ENCODE data around the gene ACMSD. TPM values are rescaled to one million over a fixed set of nuclear protein-coding genes. Genes with fewer than 3 reads are reported as not detected.

ACMSD gene
- not detected in 2 replicates for total RNA-seq (2014; rRNA removed; shearing (Covaris generic); ENCODE audit: low replicate concordance)

DNA sequence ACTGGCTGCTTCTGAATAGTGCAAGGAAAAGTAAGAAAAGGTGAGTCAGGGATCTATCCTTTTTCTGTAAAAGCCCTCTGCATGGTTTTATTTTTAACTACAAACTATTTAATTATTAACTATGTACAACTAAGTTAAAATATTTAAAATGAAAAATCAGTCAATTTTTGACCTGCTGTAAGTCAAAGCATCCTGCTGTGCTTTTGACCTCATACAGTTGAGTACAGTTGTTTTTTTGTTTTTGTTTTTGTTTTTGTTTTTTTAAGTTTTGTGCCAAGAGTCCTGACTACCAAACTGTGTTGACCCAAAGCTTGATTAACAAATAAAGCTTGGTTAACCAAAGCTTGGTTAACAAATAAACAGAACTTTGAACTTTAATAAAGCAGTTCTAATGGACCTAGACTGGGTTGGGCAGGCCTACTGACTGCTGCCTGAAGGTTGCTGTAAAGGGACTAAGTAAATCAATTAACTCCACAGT is at the start of gene ACMSD:
ACMSD (plus strand) TSS at position 474 of the 478 bp plus-strand sequence. CDS start 67 bp downstream, outside the sequence.
- no peak within 1 kb of the TSS for H3K4me3 ChIP-seq (ENCODE audit: low read length)
- H3K36me3 ChIP-seq (ENCODE audit: insufficient read depth, low read length), result no peaks in the 10 kb centered on the region
- no peaks in the 10 kb centered on the region for H3K9me2 ChIP-seq (replicated peaks; ENCODE audit: insufficient read depth, low read length)
- H3K4me1 ChIP-seq (ENCODE audit: low read length), result no peaks in the 10 kb centered on the region
- no peak within 1 kb of the TSS for H3K4me2 ChIP-seq (ENCODE audit: low read depth, low read length, poor library complexity, severe bottlenecking)
- no peaks in the 10 kb centered on the region for H3K79me2 ChIP-seq (ENCODE audit: low read length)
- no peaks in the 10 kb centered on the region for H3K9me3 ChIP-seq (ENCODE audit: low read length)
- no peak within 1 kb of the TSS for H3K9ac ChIP-seq (ENCODE audit: low read length)
- H2AFZ ChIP-seq (ENCODE audit: low read length), result no peak within 1 kb of the TSS
- H3K27ac ChIP-seq (ENCODE audit: low read length), result no peak within 1 kb of the TSS
- no peak for DNase-seq
- no peaks in the 10 kb centered on the region for H4K20me1 ChIP-seq (ENCODE audit: insufficient read depth, low read depth, low read length)
- H3K27me3 ChIP-seq (ENCODE audit: low read length), result 0 out of 2 replicates have a peak, but pooled peaks cover 3% of the 10 kb centered on the region

DNA sequence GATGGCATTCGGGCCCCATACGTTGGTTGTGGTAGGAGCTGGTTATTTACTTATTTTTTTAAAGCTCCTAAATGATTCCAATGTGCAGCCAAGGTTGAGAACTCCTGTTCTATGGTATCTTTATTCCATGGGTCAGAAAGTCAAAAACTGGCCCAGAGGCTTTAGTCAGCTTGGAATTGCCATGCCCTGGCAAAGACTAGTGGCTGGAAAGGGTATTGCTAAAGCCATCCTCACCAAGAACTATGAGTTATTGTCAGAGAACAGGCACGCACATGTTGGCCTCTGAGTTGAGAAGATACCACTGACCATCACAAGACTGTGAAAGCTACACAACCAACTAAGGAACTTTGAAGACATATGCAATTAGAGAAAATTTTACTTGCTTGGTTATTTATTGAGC is 47.9 kb upstream of the ACMSD start:
- H3K9me3 ChIP-seq (ENCODE audit: low read length), result no peaks in the 10 kb centered on the region
- no peak overlapping the region for H3K9ac ChIP-seq (ENCODE audit: low read length)
- H3K27ac ChIP-seq (ENCODE audit: low read length), result no peak overlapping the region
- H3K79me2 ChIP-seq (ENCODE audit: low read length), result no peaks in the 10 kb centered on the region
- H2AFZ ChIP-seq (ENCODE audit: low read length), result no peak overlapping the region
- no peak overlapping the region for H3K4me3 ChIP-seq (ENCODE audit: low read length)
- H3K36me3 ChIP-seq (ENCODE audit: insufficient read depth, low read length), result no peaks in the 10 kb centered on the region
- no peak overlapping the region for H3K4me2 ChIP-seq (ENCODE audit: low read depth, low read length, poor library complexity, severe bottlenecking)
- no peaks in the 10 kb centered on the region for H3K27me3 ChIP-seq (ENCODE audit: low read length)
- H4K20me1 ChIP-seq (ENCODE audit: insufficient read depth, low read depth, low read length), result no peaks in the 10 kb centered on the region
- H3K4me1 ChIP-seq (ENCODE audit: low read length), result no peaks in the 10 kb centered on the region
- peak; percentile 52 for DNase-seq
- H3K9me2 ChIP-seq (replicated peaks; ENCODE audit: insufficient read depth, low read length), result 0 out of 2 replicates have a peak, but pooled peaks cover 4% of the 10 kb centered on the region

DNA sequence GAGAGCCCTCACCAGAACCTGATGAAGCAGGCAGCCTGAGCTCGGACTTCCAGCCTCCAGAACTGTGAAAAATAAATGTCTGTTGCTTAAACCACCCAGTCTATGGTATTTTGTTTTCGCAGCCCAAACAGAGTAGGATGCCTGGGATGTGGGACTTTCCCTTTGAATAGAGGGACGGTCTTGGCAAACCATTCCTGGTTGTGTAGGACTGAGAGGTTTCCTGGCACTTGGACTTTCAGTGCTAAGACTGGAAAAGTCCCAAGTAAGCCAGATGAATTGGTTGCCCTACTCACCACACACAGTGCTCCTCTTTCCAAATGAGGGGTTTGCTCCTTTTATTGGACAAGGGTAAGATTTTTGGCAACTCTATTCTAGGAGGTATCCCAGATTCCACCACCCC is 46.8 kb upstream of the ACMSD start:
- no peaks in the 10 kb centered on the region for H3K79me2 ChIP-seq (ENCODE audit: low read length)
- no peak overlapping the region for H3K4me2 ChIP-seq (ENCODE audit: low read depth, low read length, poor library complexity, severe bottlenecking)
- H3K9me3 ChIP-seq (ENCODE audit: low read length), result no peaks in the 10 kb centered on the region

DNA sequence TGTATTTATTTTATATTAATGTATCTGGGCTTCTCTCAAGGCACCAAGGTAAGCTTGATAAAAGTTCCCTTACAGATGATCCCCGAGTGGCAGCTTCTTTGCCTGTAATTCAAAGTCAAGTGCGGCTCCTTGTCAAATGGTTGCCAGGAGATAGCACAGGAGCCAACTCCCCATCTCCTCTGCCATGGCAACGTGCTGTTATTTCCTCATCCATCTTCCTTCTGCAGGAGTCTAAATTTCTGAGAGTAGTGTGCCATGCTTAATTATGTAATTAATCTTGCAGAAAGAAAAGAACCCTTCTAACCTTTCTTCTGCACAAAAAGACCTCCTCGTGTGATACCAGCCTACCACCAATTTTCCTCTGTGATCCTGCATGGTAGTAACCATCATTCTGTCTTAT is 46.2 kb upstream of the ACMSD start:
- H3K27ac ChIP-seq (ENCODE audit: low read length), result no peak overlapping the region
- no peaks in the 10 kb centered on the region for H3K27me3 ChIP-seq (ENCODE audit: low read length)
- H4K20me1 ChIP-seq (ENCODE audit: insufficient read depth, low read depth, low read length), result no peaks in the 10 kb centered on the region
- H3K4me2 ChIP-seq (ENCODE audit: low read depth, low read length, poor library complexity, severe bottlenecking), result no peak overlapping the region
- DNase-seq, result no peak
- H3K36me3 ChIP-seq (ENCODE audit: insufficient read depth, low read length), result no peaks in the 10 kb centered on the region
- H3K4me1 ChIP-seq (ENCODE audit: low read length), result no peaks in the 10 kb centered on the region
- no peaks in the 10 kb centered on the region for H3K9me3 ChIP-seq (ENCODE audit: low read length)
- no peak overlapping the region for H3K4me3 ChIP-seq (ENCODE audit: low read length)
- H3K9me2 ChIP-seq (replicated peaks; ENCODE audit: insufficient read depth, low read length), result 0 out of 2 replicates have a peak, but pooled peaks cover 4% of the 10 kb centered on the region
- no peak overlapping the region for H2AFZ ChIP-seq (ENCODE audit: low read length)
- no peaks in the 10 kb centered on the region for H3K79me2 ChIP-seq (ENCODE audit: low read length)
- H3K9ac ChIP-seq (ENCODE audit: low read length), result no peak overlapping the region

More for the DNA sequence above, 46.8 kb upstream of the ACMSD start:
- Histone ChIP-seq H3K4me1 (ENCODE audit: low read length) (no peaks in the 10 kb centered on the region), H3K9me2 (replicated peaks; ENCODE audit: insufficient read depth, low read length) (0 out of 2 replicates have a peak, but pooled peaks cover 4% of the 10 kb centered on the region), H3K27me3 (ENCODE audit: low read length) (no peaks in the 10 kb centered on the region), H3K36me3 (ENCODE audit: insufficient read depth, low read length) (no peaks in the 10 kb centered on the region), H3K27ac (ENCODE audit: low read length) (no peak overlapping the region), H3K4me3 (ENCODE audit: low read length) (no peak overlapping the region), H3K9ac (ENCODE audit: low read length) (no peak overlapping the region), H4K20me1 (ENCODE audit: insufficient read depth, low read depth, low read length) (no peaks in the 10 kb centered on the region), H2AFZ (ENCODE audit: low read length) (no peak overlapping the region)
- no peak for DNase-seq

DNA sequence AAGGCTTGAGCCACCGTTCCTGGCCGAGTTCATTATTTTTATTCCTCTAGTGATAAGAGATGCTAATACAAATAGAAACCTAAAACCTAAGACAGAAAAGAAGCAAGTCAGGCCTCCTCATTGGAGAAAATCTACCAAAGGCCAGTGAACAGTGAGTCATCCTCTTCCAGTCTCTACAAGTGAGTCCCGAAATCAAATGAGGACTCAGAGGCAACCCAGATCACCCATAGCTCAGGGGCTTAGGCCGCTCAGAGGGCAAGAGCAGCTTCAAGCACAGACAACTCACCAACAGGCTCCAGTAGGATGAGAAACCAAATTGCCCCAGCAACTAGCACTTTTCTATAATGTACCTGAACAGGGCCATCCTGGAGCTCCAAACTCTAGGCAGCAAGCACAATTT is 42.7 kb upstream of the ACMSD start:
- no peak for DNase-seq
- H3K4me2 ChIP-seq (ENCODE audit: low read depth, low read length, poor library complexity, severe bottlenecking), result no peak overlapping the region
- no peaks in the 10 kb centered on the region for H3K4me1 ChIP-seq (ENCODE audit: low read length)
- H3K4me3 ChIP-seq (ENCODE audit: low read length), result no peak overlapping the region
- H3K27ac ChIP-seq (ENCODE audit: low read length), result no peak overlapping the region
- 0 out of 2 replicates have a peak, but pooled peaks cover 4% of the 10 kb centered on the region for H3K9me2 ChIP-seq (replicated peaks; ENCODE audit: insufficient read depth, low read length)
- H3K27me3 ChIP-seq (ENCODE audit: low read length), result no peaks in the 10 kb centered on the region
- H3K9ac ChIP-seq (ENCODE audit: low read length), result no peak overlapping the region
- H3K36me3 ChIP-seq (ENCODE audit: insufficient read depth, low read length), result no peaks in the 10 kb centered on the region
- H4K20me1 ChIP-seq (ENCODE audit: insufficient read depth, low read depth, low read length), result no peaks in the 10 kb centered on the region
- no peaks in the 10 kb centered on the region for H3K79me2 ChIP-seq (ENCODE audit: low read length)
- H2AFZ ChIP-seq (ENCODE audit: low read length), result no peak overlapping the region
- H3K9me3 ChIP-seq (ENCODE audit: low read length), result no peaks in the 10 kb centered on the region

DNA sequence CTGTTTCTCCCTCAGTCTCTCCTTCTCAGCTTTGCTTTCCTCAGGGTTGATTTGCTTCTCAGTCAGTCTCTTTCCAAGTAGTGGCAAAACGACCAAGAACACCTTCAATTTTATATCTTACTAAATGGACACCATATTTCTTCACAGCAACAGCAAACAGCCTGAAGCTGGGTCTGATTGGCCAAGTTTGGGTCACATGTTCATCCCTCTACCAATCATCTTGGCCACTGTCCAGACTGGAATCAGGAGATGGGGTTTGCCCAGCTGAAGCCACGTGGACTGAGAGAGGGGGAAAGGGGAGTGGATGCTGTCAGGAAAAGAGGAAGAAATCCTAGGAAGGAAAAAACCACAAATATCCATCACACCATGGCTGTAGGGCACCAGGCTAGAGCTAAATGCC is 42.0 kb upstream of the ACMSD start:
- H3K4me3 ChIP-seq (ENCODE audit: low read length), result no peak overlapping the region
- no peak overlapping the region for H3K4me2 ChIP-seq (ENCODE audit: low read depth, low read length, poor library complexity, severe bottlenecking)
- no peaks in the 10 kb centered on the region for H3K36me3 ChIP-seq (ENCODE audit: insufficient read depth, low read length)
- H3K9ac ChIP-seq (ENCODE audit: low read length), result no peak overlapping the region
- H3K79me2 ChIP-seq (ENCODE audit: low read length), result no peaks in the 10 kb centered on the region
- no peaks in the 10 kb centered on the region for H4K20me1 ChIP-seq (ENCODE audit: insufficient read depth, low read depth, low read length)
- DNase-seq, result peak; percentile 53
- H3K9me3 ChIP-seq (ENCODE audit: low read length), result no peaks in the 10 kb centered on the region
- no peak overlapping the region for H2AFZ ChIP-seq (ENCODE audit: low read length)
- no peak overlapping the region for H3K27ac ChIP-seq (ENCODE audit: low read length)
- no peaks in the 10 kb centered on the region for H3K4me1 ChIP-seq (ENCODE audit: low read length)
- no peaks in the 10 kb centered on the region for H3K27me3 ChIP-seq (ENCODE audit: low read length)
- no peaks in the 10 kb centered on the region for H3K9me2 ChIP-seq (replicated peaks; ENCODE audit: insufficient read depth, low read length)

DNA sequence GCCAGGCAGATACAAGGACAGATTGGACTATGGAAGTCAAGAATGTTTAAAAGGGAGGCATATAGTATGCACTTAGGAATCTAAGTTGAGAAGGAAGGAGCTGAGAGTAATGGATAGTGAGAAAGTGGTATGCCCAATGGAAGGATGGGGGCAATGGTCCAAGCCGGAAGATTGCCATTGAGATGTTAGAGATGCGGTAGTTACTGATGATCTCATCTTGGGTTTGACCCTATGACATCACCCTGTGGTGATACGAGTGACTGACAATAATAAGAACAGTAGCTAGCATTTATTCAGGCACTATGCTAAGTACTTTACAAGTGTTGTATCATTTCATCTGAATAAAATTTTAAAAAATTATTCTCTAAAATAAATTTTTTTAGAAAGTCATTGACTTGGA is 38.5 kb upstream of the ACMSD start:
- Histone ChIP-seq H3K4me1 (ENCODE audit: low read length) (no peaks in the 10 kb centered on the region), H3K36me3 (ENCODE audit: insufficient read depth, low read length) (no peaks in the 10 kb centered on the region), H3K79me2 (ENCODE audit: low read length) (no peaks in the 10 kb centered on the region), H3K9me2 (replicated peaks; ENCODE audit: insufficient read depth, low read length) (no peaks in the 10 kb centered on the region; the same call in 1 of the 2 replicates), H3K9ac (ENCODE audit: low read length) (no peak overlapping the region), H3K27ac (ENCODE audit: low read length) (no peak overlapping the region), H4K20me1 (ENCODE audit: insufficient read depth, low read depth, low read length) (no peaks in the 10 kb centered on the region), H3K4me2 (ENCODE audit: low read depth, low read length, poor library complexity, severe bottlenecking) (no peak overlapping the region), H3K9me3 (ENCODE audit: low read length) (peaks cover 5% of the 10 kb centered on the region; the same call in 1 of the 2 replicates), H3K27me3 (ENCODE audit: low read length) (no peaks in the 10 kb centered on the region), H2AFZ (ENCODE audit: low read length) (no peak overlapping the region), H3K4me3 (ENCODE audit: low read length) (no peak overlapping the region)
- no peak for DNase-seq

DNA sequence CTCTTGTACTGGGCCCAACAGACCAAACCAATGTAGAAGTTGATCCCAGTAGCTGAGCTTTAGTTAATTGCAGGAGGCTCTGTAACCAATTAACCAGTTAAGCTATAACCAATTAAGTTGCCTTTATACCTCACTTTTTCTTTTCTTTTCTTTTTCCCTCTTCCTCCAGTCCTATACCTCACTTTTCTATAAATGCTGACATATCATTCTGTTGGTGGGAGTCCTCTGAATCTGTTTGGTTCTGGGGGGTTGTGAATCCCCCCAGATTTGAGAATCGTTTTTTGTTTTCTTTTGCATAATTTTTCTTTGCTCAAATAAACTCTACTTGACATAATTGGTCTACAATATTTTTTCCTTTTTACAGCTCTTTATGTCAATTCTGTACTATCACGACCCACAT is 38.1 kb upstream of the ACMSD start:
- H3K4me2 ChIP-seq (ENCODE audit: low read depth, low read length, poor library complexity, severe bottlenecking), result no peak overlapping the region
- no peak overlapping the region for H2AFZ ChIP-seq (ENCODE audit: low read length)
- peaks cover 5% of the 10 kb centered on the region; the same call in 1 of the 2 replicates for H3K9me3 ChIP-seq (ENCODE audit: low read length)
- H3K4me3 ChIP-seq (ENCODE audit: low read length), result no peak overlapping the region
- no peaks in the 10 kb centered on the region; the same call in 1 of the 2 replicates for H3K9me2 ChIP-seq (replicated peaks; ENCODE audit: insufficient read depth, low read length)
- no peak for DNase-seq
- no peak overlapping the region for H3K27ac ChIP-seq (ENCODE audit: low read length)
- no peaks in the 10 kb centered on the region for H3K36me3 ChIP-seq (ENCODE audit: insufficient read depth, low read length)
- H3K79me2 ChIP-seq (ENCODE audit: low read length), result no peaks in the 10 kb centered on the region
- no peaks in the 10 kb centered on the region for H4K20me1 ChIP-seq (ENCODE audit: insufficient read depth, low read depth, low read length)
- H3K27me3 ChIP-seq (ENCODE audit: low read length), result no peaks in the 10 kb centered on the region
- no peaks in the 10 kb centered on the region for H3K4me1 ChIP-seq (ENCODE audit: low read length)
- no peak overlapping the region for H3K9ac ChIP-seq (ENCODE audit: low read length)

All from Karpas-422 (cell line).